OCI-LY1 (cell line): ENCODE data around the gene SPOCD1.

ENCODE experiments used
- EZH2 ChIP-seq: fragments of 200-600 bp; sonication (generic), shearing (Covaris generic); IDR thresholded peaks from 2 replicates; pipeline ENCODE4 v1.8.0; 2017; ENCODE audit warnings: borderline replicate concordance, mixed run types, mild to moderate bottlenecking, antibody characterized with exemption, low read length, moderate library complexity, mixed read lengths
- TF ChIP-seq, protein P1 (sequence below): fragments of 200-600 bp; sonication (generic), shearing (Covaris generic); IDR thresholded peaks from 2 replicates; pipeline ENCODE4 v1.5.1; 2017; ENCODE audit warnings: mild to moderate bottlenecking, antibody characterized with exemption, low read length, moderate library complexity, mixed read lengths

DNA sequence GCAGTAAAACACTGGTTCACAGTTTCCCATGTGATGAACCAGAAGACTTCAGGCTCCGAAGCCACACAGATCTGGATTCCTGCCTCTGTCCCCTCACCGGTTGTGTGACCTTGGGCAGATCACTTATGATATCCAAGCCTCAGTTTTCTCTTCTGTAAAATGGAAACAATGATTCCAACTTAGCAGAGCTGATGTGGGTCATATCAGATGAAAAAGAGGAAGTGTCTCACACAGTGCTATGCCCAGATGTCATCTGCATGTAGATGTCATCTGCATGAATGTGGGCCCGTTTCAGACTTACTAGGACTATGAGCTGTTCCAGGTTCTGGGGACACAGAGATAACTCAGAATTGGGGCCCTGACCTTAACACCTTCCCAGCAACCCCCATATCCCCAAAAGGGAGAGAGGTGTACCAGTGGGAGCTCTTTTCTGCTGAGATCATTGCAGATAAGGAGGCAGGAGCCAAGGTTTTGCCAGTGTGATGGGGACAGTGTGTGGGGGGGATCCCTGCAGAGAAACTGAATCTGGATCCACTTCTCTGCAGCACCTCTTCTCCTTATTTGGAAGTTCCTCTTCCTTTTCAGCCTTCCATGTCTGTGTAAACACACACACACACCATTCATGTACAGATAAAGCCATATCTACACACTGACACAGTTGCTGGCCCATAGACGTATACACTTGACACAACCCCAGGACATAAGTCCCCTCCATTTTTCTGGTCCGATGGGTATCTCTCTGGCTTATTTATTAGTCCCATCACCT is 46.7 kb downstream of the SPOCD1 start:
- TF ChIP-seq, protein P1, sequence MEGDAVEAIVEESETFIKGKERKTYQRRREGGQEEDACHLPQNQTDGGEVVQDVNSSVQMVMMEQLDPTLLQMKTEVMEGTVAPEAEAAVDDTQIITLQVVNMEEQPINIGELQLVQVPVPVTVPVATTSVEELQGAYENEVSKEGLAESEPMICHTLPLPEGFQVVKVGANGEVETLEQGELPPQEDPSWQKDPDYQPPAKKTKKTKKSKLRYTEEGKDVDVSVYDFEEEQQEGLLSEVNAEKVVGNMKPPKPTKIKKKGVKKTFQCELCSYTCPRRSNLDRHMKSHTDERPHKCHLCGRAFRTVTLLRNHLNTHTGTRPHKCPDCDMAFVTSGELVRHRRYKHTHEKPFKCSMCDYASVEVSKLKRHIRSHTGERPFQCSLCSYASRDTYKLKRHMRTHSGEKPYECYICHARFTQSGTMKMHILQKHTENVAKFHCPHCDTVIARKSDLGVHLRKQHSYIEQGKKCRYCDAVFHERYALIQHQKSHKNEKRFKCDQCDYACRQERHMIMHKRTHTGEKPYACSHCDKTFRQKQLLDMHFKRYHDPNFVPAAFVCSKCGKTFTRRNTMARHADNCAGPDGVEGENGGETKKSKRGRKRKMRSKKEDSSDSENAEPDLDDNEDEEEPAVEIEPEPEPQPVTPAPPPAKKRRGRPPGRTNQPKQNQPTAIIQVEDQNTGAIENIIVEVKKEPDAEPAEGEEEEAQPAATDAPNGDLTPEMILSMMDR = no peak
- no peak for TF ChIP-seq EZH2
